SK-N-SH (cell line): ENCODE measurements around the gene UPF2. TPM values are rescaled to one million over a fixed set of nuclear protein-coding genes. Genes with fewer than 3 reads are reported as not detected.

ENCODE experiments used
- CTCF ChIA-PET: fragments of 300-600, 350-600 bp; formaldehyde crosslinking; extraction: SDS; loops from one replicate; lab custom pipeline; 2021; lab: Yijun Ruan, JAX
- POLR2A ChIA-PET: fragments of 350-600 bp; sonication (Branson Sonifier 250); formaldehyde crosslinking; extraction: SDS; loops from one replicate; lab custom pipeline; 2020; ENCODE audit warnings: antibody characterized with exemption, inconsistent platforms; lab: Yijun Ruan, JAX
- DNase-seq: peaks from one replicate; pipeline ENCODE4 v3.0.0; 2012
- H2AFZ ChIP-seq: fragments of 200-600 bp; sonication (generic); 2 replicates; pipeline ENCODE4 v1.8.1; 2016; ENCODE audit warnings: antibody characterized with exemption, mild to moderate bottlenecking, low read depth
- H3F3A ChIP-seq: fragments of 200-600 bp; sonication (generic); replicated peaks from 2 replicates; pipeline ENCODE3; 2016; ENCODE audit warnings: antibody characterized with exemption, mild to moderate bottlenecking; ENCODE audit not compliant: insufficient read depth
- H3K27ac ChIP-seq, 2 experiments: fragments of 200-500 bp in 1 of 2; fragments of 200-600 bp in 1 of 2; sonication (Bioruptor generic) in 1 of 2; sonication (generic), shearing (Covaris generic) in 1 of 2; 2 replicates each; pipeline versions ENCODE4 v1.5.1 to v1.6.1; 2014 to 2016; ENCODE audit warnings: low read depth in 2 of 2, inconsistent platforms in 1 of 2, low read length in 1 of 2, mild to moderate bottlenecking in 1 of 2, mixed read lengths in 1 of 2
- H3K27me3 ChIP-seq: fragments of 200-600 bp; sonication (generic), shearing (Covaris generic); 2 replicates; pipeline ENCODE4 v1.6.1; 2016; ENCODE audit warnings: mixed run types; ENCODE audit not compliant: insufficient read depth
- H3K36me3 ChIP-seq, 2 experiments: fragments of 200-500 bp in 1 of 2; fragments of 200-600 bp in 1 of 2; sonication (Bioruptor generic) in 1 of 2; sonication (generic) in 1 of 2; replicated peaks in 1 of 2; 2 replicates each; pipeline versions ENCODE3 to v1.5.1; 2014 to 2016; ENCODE audit warnings: low read length in 1 of 2, mild to moderate bottlenecking in 1 of 2; ENCODE audit not compliant: insufficient read depth in 2 of 2, control insufficient read depth in 1 of 2
- H3K4me1 ChIP-seq, 2 experiments: fragments of 200-500 bp in 1 of 2; fragments of 200-600 bp in 1 of 2; sonication (Bioruptor generic) in 1 of 2; sonication (generic), shearing (Covaris generic) in 1 of 2; 2 replicates each; pipeline versions ENCODE4 v1.5.1 to v1.6.1; 2014 to 2016; ENCODE audit warnings: low read depth in 1 of 2, low read length in 1 of 2, mixed run types in 1 of 2; ENCODE audit not compliant: insufficient read depth in 2 of 2, control insufficient read depth in 1 of 2
- H3K4me2 ChIP-seq: fragments of 200-600 bp; sonication (generic), shearing (Covaris generic); 2 replicates; pipeline ENCODE4 v1.6.1; 2017; ENCODE audit warnings: mixed run types
- H3K4me3 ChIP-seq, 2 experiments: fragments of 200-500 bp in 1 of 2; fragments of 200-600 bp in 1 of 2; sonication (Bioruptor generic) in 1 of 2; sonication (generic), shearing (Covaris generic) in 1 of 2; 2 replicates each; pipeline versions ENCODE4 v1.5.1 to v1.8.1; 2014 to 2016; ENCODE audit warnings: low read depth in 2 of 2, inconsistent platforms in 1 of 2, low read length in 1 of 2, mild to moderate bottlenecking in 1 of 2, mixed read lengths in 1 of 2, moderate library complexity in 1 of 2
- H3K79me2 ChIP-seq: fragments of 200-600 bp; sonication (generic); 2 replicates; pipeline ENCODE4 v1.8.1; 2017; ENCODE audit warnings: mild to moderate bottlenecking; ENCODE audit not compliant: insufficient read depth
- H3K9ac ChIP-seq: fragments of 200-600 bp; sonication (generic); 2 replicates; pipeline ENCODE4 v1.6.1; 2017; ENCODE audit warnings: mixed run types
- H3K9me2 ChIP-seq: fragments of 200-600 bp; sonication (generic); 2 replicates; pipeline ENCODE4 v1.6.1; 2017; ENCODE audit warnings: mixed run types
- H3K9me3 ChIP-seq: fragments of 200-600 bp; sonication (generic); 2 replicates; pipeline ENCODE4 v1.6.1; 2017; ENCODE audit warnings: mixed run types, mild to moderate bottlenecking, moderate library complexity
- H4K20me1 ChIP-seq: fragments of 200-600 bp; sonication (generic); 2 replicates; pipeline ENCODE4 v1.6.1; 2017; ENCODE audit warnings: mild to moderate bottlenecking, mixed run types; ENCODE audit not compliant: insufficient read depth
- EP300 ChIP-seq, 2 experiments: IDR thresholded peaks; 2 replicates each; pipeline versions ENCODE4 v1.4.0 to v1.6.1; 2012; ENCODE audit warnings: borderline replicate concordance in 1 of 2, low read depth in 1 of 2, low read length in 1 of 2
- FOSL2 ChIP-seq: IDR thresholded peaks from 2 replicates; pipeline ENCODE4 v1.4.0; 2012; ENCODE audit warnings: low read depth, mild to moderate bottlenecking, moderate library complexity, borderline replicate concordance
- GABPA ChIP-seq: IDR thresholded peaks from 2 replicates; pipeline ENCODE4 v1.4.0; 2012; ENCODE audit warnings: low read depth, mild to moderate bottlenecking
- GATA2 ChIP-seq: sonication (generic); formaldehyde crosslinking; IDR thresholded peaks from 2 replicates; pipeline ENCODE4 v1.5.0; 2020; ENCODE audit warnings: mild to moderate bottlenecking, missing genetic modification reagents
- MAX ChIP-seq: IDR thresholded peaks from 2 replicates; pipeline ENCODE4 v1.4.0; 2012; ENCODE audit warnings: low read depth
- MXI1 ChIP-seq: IDR thresholded peaks from 2 replicates; pipeline ENCODE4 v1.6.1; 2012; ENCODE audit warnings: mild to moderate bottlenecking, low read depth, low read length, improper control_type of control experiment
- NFIC ChIP-seq: IDR thresholded peaks from 2 replicates; pipeline ENCODE4 v1.4.0; 2012; ENCODE audit warnings: borderline replicate concordance
- NRF1 ChIP-seq: IDR thresholded peaks from 2 replicates; pipeline ENCODE4 v1.6.1; 2012; ENCODE audit warnings: low read depth, mild to moderate bottlenecking, low read length
- PBX3 ChIP-seq: IDR thresholded peaks from 2 replicates; pipeline ENCODE4; 2012
- POLR2AphosphoS5 ChIP-seq: IDR thresholded peaks from 2 replicates; pipeline ENCODE4 v1.6.1; 2012; ENCODE audit warnings: low read depth, low read length
- RAD21 ChIP-seq: IDR thresholded peaks from 2 replicates; pipeline ENCODE4 v1.6.1; 2012; ENCODE audit warnings: mild to moderate bottlenecking, low read length
- RCOR1 ChIP-seq: fragments of 150-350 bp; IDR thresholded peaks from 2 replicates; pipeline ENCODE4 v1.6.1; 2017; ENCODE audit warnings: antibody characterized with exemption, low read length
- RFX5 ChIP-seq: IDR thresholded peaks from 2 replicates; pipeline ENCODE4 v1.6.1; 2012; ENCODE audit warnings: mild to moderate bottlenecking, improper control_type of control experiment, low read length
- RXRA ChIP-seq: IDR thresholded peaks from 2 replicates; pipeline ENCODE4 v1.4.0; 2012; ENCODE audit warnings: low read depth, mild to moderate bottlenecking, borderline replicate concordance
- SIN3A ChIP-seq: IDR thresholded peaks from 2 replicates; pipeline ENCODE4 v1.6.1; 2012; ENCODE audit warnings: low read depth, mild to moderate bottlenecking, low read length, moderate library complexity, borderline replicate concordance
- TCF12 ChIP-seq: IDR thresholded peaks from 2 replicates; pipeline ENCODE4 v1.4.0; 2012
- USF2 ChIP-seq: fragments of 150-350 bp; IDR thresholded peaks from 2 replicates; pipeline ENCODE4 v1.6.1; 2017; ENCODE audit warnings: antibody characterized with exemption, low read length, low read depth, borderline replicate concordance
- WGBS: methylation state at CpG from one replicate; pipeline ENCODE4 v1.1.6; 2017; ENCODE audit warnings: low lambda C conversion rate; 5-methylcytosine and 5-hydroxymethylcytosine counted together
- polyA plus RNA-seq, 3 experiments: library from polyadenylated mRNA; depleted of rRNA; stranded (reverse); fragments of >200 nt; gene quantifications; 2 replicates each; pipeline ENCODE4 v1.2.3, GENCODE V29; 2012
- TF ChIP-seq, protein P1 (sequence below): IDR thresholded peaks from 2 replicates; pipeline ENCODE4 v1.4.0; 2012; ENCODE audit warnings: low read depth, borderline replicate concordance
- TF ChIP-seq, protein P2 (sequence below): fragments of 150-350 bp; IDR thresholded peaks from 2 replicates; pipeline ENCODE4 v1.6.1; 2016; ENCODE audit warnings: mild to moderate bottlenecking, low read depth, low read length

UPF2 gene
- polyA plus RNA-seq, 1 of the 3 experiments (the other 2 are of a cell fraction): 4.7 TPM

DNA sequence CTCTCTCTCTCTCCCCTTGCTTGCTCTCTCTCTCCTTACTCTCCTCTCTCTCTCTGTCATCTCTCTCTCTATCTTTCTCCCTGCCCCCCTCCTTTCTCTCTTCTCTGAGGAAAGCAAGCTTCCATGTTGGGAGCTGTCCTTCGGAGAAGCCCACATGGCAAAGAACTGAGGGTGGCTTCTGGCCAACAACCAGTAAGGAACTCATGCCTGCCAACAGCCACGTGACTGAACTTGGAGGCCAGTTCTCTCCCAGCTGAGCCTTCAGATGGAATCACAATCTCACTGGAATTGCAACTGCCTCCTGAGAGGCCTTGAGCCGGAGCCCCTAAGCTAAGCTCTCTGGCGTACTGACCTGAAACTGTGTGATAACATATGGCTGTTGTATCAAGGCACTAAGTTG is 14.1 kb upstream of the UPF2 start:
- DNase-seq: no peak
- CTCF ChIA-PET: no interaction called here
- Histone ChIP-seq H3K9me3 (no peaks in the 10 kb centered on the region), H3K4me1 (peaks cover 0 to 5% of the 10 kb centered on the region in 2 experiments; a peak in 1 of 4 replicates), H3K9me2 (no peaks in the 10 kb centered on the region), H2AFZ (no peak overlapping the region), H3K79me2 (no peaks in the 10 kb centered on the region), H3K27ac (no peak overlapping the region), H4K20me1 (no peaks in the 10 kb centered on the region), H3K9ac (no peak overlapping the region), H3K4me2 (no peak overlapping the region), H3K4me3 (no peak overlapping the region), H3K27me3 (no peaks in the 10 kb centered on the region), H3K36me3 (no peaks in the 10 kb centered on the region), H3F3A (peaks cover 3% of the 10 kb centered on the region)
- 48% methylated on average over 3 of the region's 4 CpGs for WGBS
- no peak for TF ChIP-seq PBX3
- no peak for TF ChIP-seq GATA2
- TF ChIP-seq, protein P1, sequence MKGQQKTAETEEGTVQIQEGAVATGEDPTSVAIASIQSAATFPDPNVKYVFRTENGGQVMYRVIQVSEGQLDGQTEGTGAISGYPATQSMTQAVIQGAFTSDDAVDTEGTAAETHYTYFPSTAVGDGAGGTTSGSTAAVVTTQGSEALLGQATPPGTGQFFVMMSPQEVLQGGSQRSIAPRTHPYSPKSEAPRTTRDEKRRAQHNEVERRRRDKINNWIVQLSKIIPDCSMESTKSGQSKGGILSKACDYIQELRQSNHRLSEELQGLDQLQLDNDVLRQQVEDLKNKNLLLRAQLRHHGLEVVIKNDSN: no peak
- no peak for TF ChIP-seq NRF1
- no peak for TF ChIP-seq MAX
- no peak for TF ChIP-seq MXI1
- no peak for TF ChIP-seq SIN3A
- POLR2A ChIA-PET: no interaction called here

- ChIA-PET CTCF (no interaction called here), POLR2A (no interaction called here)
- Histone ChIP-seq H3F3A (peaks cover 3% of the 10 kb centered on the region), H3K4me3 (no peak overlapping the region), H3K4me2 (no peak overlapping the region), H3K36me3 (no peaks in the 10 kb centered on the region), H3K27ac (no peak overlapping the region), H3K9ac (no peak overlapping the region), H3K27me3 (no peaks in the 10 kb centered on the region), H4K20me1 (no peaks in the 10 kb centered on the region), H3K9me2 (no peaks in the 10 kb centered on the region), H2AFZ (no peak overlapping the region), H3K4me1 (peaks cover 0 to 5% of the 10 kb centered on the region in 2 experiments; a peak in 1 of 4 replicates), H3K9me3 (no peaks in the 10 kb centered on the region), H3K79me2 (no peaks in the 10 kb centered on the region)
- no peak for DNase-seq
- WGBS: 96% methylated on average over 5 of the region's 5 CpGs
- no peak for TF ChIP-seq SIN3A
- TF ChIP-seq RAD21: no peak
- TF ChIP-seq, protein P1: no peak
- TF ChIP-seq FOSL2: no peak
- TF ChIP-seq EP300 (IDR thresholded peaks at IDR 0.05; ENCODE audit: borderline replicate concordance in 1 of 2, low read depth in 1 of 2, low read length in 1 of 2): no peak
- TF ChIP-seq, protein P2, sequence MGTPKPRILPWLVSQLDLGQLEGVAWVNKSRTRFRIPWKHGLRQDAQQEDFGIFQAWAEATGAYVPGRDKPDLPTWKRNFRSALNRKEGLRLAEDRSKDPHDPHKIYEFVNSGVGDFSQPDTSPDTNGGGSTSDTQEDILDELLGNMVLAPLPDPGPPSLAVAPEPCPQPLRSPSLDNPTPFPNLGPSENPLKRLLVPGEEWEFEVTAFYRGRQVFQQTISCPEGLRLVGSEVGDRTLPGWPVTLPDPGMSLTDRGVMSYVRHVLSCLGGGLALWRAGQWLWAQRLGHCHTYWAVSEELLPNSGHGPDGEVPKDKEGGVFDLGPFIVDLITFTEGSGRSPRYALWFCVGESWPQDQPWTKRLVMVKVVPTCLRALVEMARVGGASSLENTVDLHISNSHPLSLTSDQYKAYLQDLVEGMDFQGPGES: no peak
- no peak for TF ChIP-seq NFIC
- no peak for TF ChIP-seq GABPA
- no peak for TF ChIP-seq USF2
- no peak for TF ChIP-seq RCOR1
- TF ChIP-seq RFX5: no peak
- TF ChIP-seq MAX: no peak
- TF ChIP-seq PBX3: no peak
- no peak for TF ChIP-seq POLR2AphosphoS5
- no peak for TF ChIP-seq TCF12
- no peak for TF ChIP-seq RXRA
Observed at GRCh38 chr10:12055732-12056131, 13.1 kb upstream of the UPF2 start.
